HG03159 (cell line): ENCODE data around the gene HSPB3.
"Not testable (repeated sequence)": the region's sequence is repeated elsewhere in the genome, so short reads cannot be mapped to it uniquely, and the experiment has no call there.

Experiments used
- ATAC-seq: cut with Tn5 transposase; IDR thresholded peaks from one replicate; pipeline ENCODE4 v1.9.1; 2021; ENCODE audit warnings: mild to moderate bottlenecking, moderate library complexity; ENCODE audit not compliant: unreplicated experiment

HSPB3 gene

GRCh38 chr5:54455413-54456157, at the start of gene HSPB3:
TSS of gene HSPB3 (plus strand) at chr5:54455699. CDS start at chr5:54455790, 91 bp downstream.
- ATAC-seq, result no peak

GRCh38 chr5:54411176-54411575, 44.3 kb upstream of the HSPB3 start:
- no peak for ATAC-seq

GRCh38 chr5:54412913-54413312, 42.6 kb upstream of the HSPB3 start:
- no peak for ATAC-seq

- ATAC-seq, result no peak
Measured at GRCh38 chr5:54415147-54415546, 40.4 kb upstream of the HSPB3 start.

- no peak for ATAC-seq
Measured at GRCh38 chr5:54415896-54416601, 39.5 kb upstream of the HSPB3 start.

GRCh38 chr5:54419573-54420423, 35.7 kb upstream of the HSPB3 start:
- peak; percentile 74 for ATAC-seq

- ATAC-seq, result not testable (repeated sequence)
Measured at GRCh38 chr5:54420511-54420910, 35.0 kb upstream of the HSPB3 start.

GRCh38 chr5:54421976-54422375, 33.5 kb upstream of the HSPB3 start:
- ATAC-seq, result no peak

GRCh38 chr5:54425258-54425657, 30.2 kb upstream of the HSPB3 start:
- no peak for ATAC-seq

GRCh38 chr5:54426209-54426608, 29.3 kb upstream of the HSPB3 start:
- no peak for ATAC-seq

GRCh38 chr5:54434650-54435049, 20.8 kb upstream of the HSPB3 start:
- ATAC-seq, result not testable (repeated sequence)

- no peak for ATAC-seq
Measured at GRCh38 chr5:54438620-54439389, 16.7 kb upstream of the HSPB3 start.

GRCh38 chr5:54440456-54440893, 15.0 kb upstream of the HSPB3 start:
- ATAC-seq, result peak; percentile 76

GRCh38 chr5:54442271-54442670, 13.2 kb upstream of the HSPB3 start:
- no peak for ATAC-seq

GRCh38 chr5:54443270-54443669, 12.2 kb upstream of the HSPB3 start:
- ATAC-seq, result peak; percentile 48

GRCh38 chr5:54445691-54446378, 9.7 kb upstream of the HSPB3 start:
- no peak for ATAC-seq

GRCh38 chr5:54446379-54446732, 9.1 kb upstream of the HSPB3 start:
- ATAC-seq, result no peak

- no peak for ATAC-seq
Measured at GRCh38 chr5:54449923-54450322, 5.6 kb upstream of the HSPB3 start.

GRCh38 chr5:54450542-54450941, 5.0 kb upstream of the HSPB3 start:
- ATAC-seq, result no peak

GRCh38 chr5:54453046-54453445, 2.5 kb upstream of the HSPB3 start:
- ATAC-seq, result no peak
